ENCODE measurements around the gene WDTC1.

The WDTC1 gene

GRCh38 chr1:27246194-27246593, 11.8 kb downstream of the WDTC1 start:
- in situ Hi-C loops (cut with MboI; ENCODE audit: low sequenced_read_pairs) = no loop called here

- in situ Hi-C loops (cut with MboI; ENCODE audit: low sequenced_read_pairs) = no loop called here
Measured at GRCh38 chr1:27253596-27253995, 19.2 kb downstream of the WDTC1 start.

- in situ Hi-C loops (cut with MboI; ENCODE audit: low sequenced_read_pairs) = no loop called here
Measured at GRCh38 chr1:27255136-27255535, 20.7 kb downstream of the WDTC1 start.

GRCh38 chr1:27257155-27257554, 22.7 kb downstream of the WDTC1 start:
- in situ Hi-C loops (cut with MboI; ENCODE audit: low sequenced_read_pairs) = no loop called here

- in situ Hi-C loops (cut with MboI; ENCODE audit: low sequenced_read_pairs) = no loop called here
Measured at GRCh38 chr1:27258598-27258997, 24.2 kb downstream of the WDTC1 start.

GRCh38 chr1:27267153-27267552, 32.7 kb downstream of the WDTC1 start:
- in situ Hi-C loops (cut with MboI; ENCODE audit: low sequenced_read_pairs) = no loop called here

GRCh38 chr1:27269276-27269675, 34.8 kb downstream of the WDTC1 start:
- in situ Hi-C loops (cut with MboI; ENCODE audit: low sequenced_read_pairs) = no loop called here

GRCh38 chr1:27274204-27274603, 39.8 kb downstream of the WDTC1 start:
- in situ Hi-C loops (cut with MboI; ENCODE audit: low sequenced_read_pairs) = no loop called here

- in situ Hi-C loops (cut with MboI; ENCODE audit: low sequenced_read_pairs) = no loop called here
Measured at GRCh38 chr1:27275696-27276095, 41.3 kb downstream of the WDTC1 start.

- in situ Hi-C loops (cut with MboI; ENCODE audit: low sequenced_read_pairs) = loop anchor here (10.0 kb wide), 1 partner anchor 180 kb away; no protein-coding TSS in a partner anchor
Measured at GRCh38 chr1:27284425-27285273, 50.2 kb downstream of the WDTC1 start.

- in situ Hi-C loops (cut with MboI; ENCODE audit: low sequenced_read_pairs) = loop anchor here (10.0 kb wide), 1 partner anchor 180 kb away; no protein-coding TSS in a partner anchor
Measured at GRCh38 chr1:27285274-27285660, 50.8 kb downstream of the WDTC1 start.

GRCh38 chr1:27285821-27286220, 51.4 kb downstream of the WDTC1 start:
- in situ Hi-C loops (cut with MboI; ENCODE audit: low sequenced_read_pairs) = loop anchor here (10.0 kb wide), 1 partner anchor 181 kb away; no protein-coding TSS in a partner anchor

GRCh38 chr1:27289125-27289524, 54.7 kb downstream of the WDTC1 start:
- in situ Hi-C loops (cut with MboI; ENCODE audit: low sequenced_read_pairs) = loop anchor here (10.0 kb wide), 1 partner anchor 184 kb away; no protein-coding TSS in a partner anchor

GRCh38 chr1:27290581-27290980, 56.1 kb downstream of the WDTC1 start:
- in situ Hi-C loops (cut with MboI; ENCODE audit: low sequenced_read_pairs) = no loop called here

- in situ Hi-C loops (cut with MboI; ENCODE audit: low sequenced_read_pairs) = no loop called here
Measured at GRCh38 chr1:27292106-27292505, 57.7 kb downstream of the WDTC1 start.

GRCh38 chr1:27293915-27294314, 59.5 kb downstream of the WDTC1 start:
- in situ Hi-C loops (cut with MboI; ENCODE audit: low sequenced_read_pairs) = no loop called here

GRCh38 chr1:27296773-27297291, 62.4 kb downstream of the WDTC1 start:
- in situ Hi-C loops (cut with MboI; ENCODE audit: low sequenced_read_pairs) = no loop called here

- in situ Hi-C loops (cut with MboI; ENCODE audit: low sequenced_read_pairs) = no loop called here
Measured at GRCh38 chr1:27297903-27298302, 63.5 kb downstream of the WDTC1 start.

GRCh38 chr1:27298632-27299384, 64.4 kb downstream of the WDTC1 start:
- in situ Hi-C loops (cut with MboI; ENCODE audit: low sequenced_read_pairs) = no loop called here

GRCh38 chr1:27299385-27300271, 65.2 kb downstream of the WDTC1 start:
- in situ Hi-C loops (cut with MboI; ENCODE audit: low sequenced_read_pairs) = loop anchor here (5.0 kb wide), 1 partner anchor 93 kb away; the partner anchor contains the start of gene GPR3

All from HL-60/S4 treated with phorbol 12-myristate 13-acetate at 8.2 ng/mL for 4 days and 3 days (cell line).